OCI-LY7 (cell line): ENCODE data around the gene TBX4.

ENCODE experiments used
- CTCF ChIP-seq: fragments of 200-600 bp; sonication (generic); conservative IDR thresholded peaks from 2 replicates; pipeline ENCODE4 v1.5.1; 2014; ENCODE audit warnings: mild to moderate bottlenecking, antibody characterized with exemption, low read length, moderate library complexity, mixed read lengths
- EZH2phosphoT487 ChIP-seq: fragments of 200-600 bp; sonication (generic); IDR thresholded peaks from 2 replicates; pipeline ENCODE4 v1.6.1; 2018; ENCODE audit warnings: low read depth, borderline replicate concordance, mild to moderate bottlenecking, mixed run types, antibody characterized with exemption, low read length, moderate library complexity, mixed read lengths

- TF ChIP-seq CTCF: no peak
- no peak for TF ChIP-seq EZH2phosphoT487
These were observed 34.2 kb downstream of the TBX4 start for GRCh38 chr17:61486135-61487120.
